Astrocyte (in vitro differentiated cells and primary cell): ENCODE data around the gene PLD4. TPM values are rescaled to one million over a fixed set of nuclear protein-coding genes. Genes with fewer than 3 reads are reported as not detected.
A peak's percentile ranks its signal among the peaks of the same experiment; 100 is the strongest.

ENCODE experiments used
- DNase-seq: peaks from one replicate; pipeline ENCODE4 v3.0.0-alpha.2; 2010; ENCODE audit warnings: low read depth
- FAIRE-seq: peaks from 2 replicates; lab custom pipeline; 2011; peaks lifted over from hg19 to GRCh38; lab: Jason Lieb, UNC
- H2AFZ ChIP-seq: 2 replicates; pipeline ENCODE4 v1.6.0; 2012; ENCODE audit warnings: low read depth, low read length, inconsistent platforms
- H3K27ac ChIP-seq: 2 replicates; pipeline ENCODE4 v1.5.1; 2011; ENCODE audit warnings: low read depth, low read length, inconsistent platforms
- H3K27me3 ChIP-seq: 2 replicates; pipeline ENCODE4 v1.6.0; 2011; ENCODE audit warnings: low read length, inconsistent platforms; ENCODE audit not compliant: insufficient read depth
- H3K36me3 ChIP-seq: 2 replicates; pipeline ENCODE4 v1.5.1; 2011; ENCODE audit warnings: low read length, inconsistent platforms; ENCODE audit not compliant: insufficient read depth
- H3K4me1 ChIP-seq: 2 replicates; pipeline ENCODE4 v1.5.1; 2011; ENCODE audit warnings: low read length, inconsistent platforms; ENCODE audit not compliant: insufficient read depth
- H3K4me2 ChIP-seq: 2 replicates; pipeline ENCODE4 v1.6.0; 2012; ENCODE audit warnings: low read length, inconsistent platforms
- H3K4me3 ChIP-seq: 2 replicates; pipeline ENCODE4 v1.5.1; 2011; ENCODE audit warnings: low read depth, mild to moderate bottlenecking, low read length, inconsistent platforms; ENCODE audit not compliant: insufficient read depth
- H3K79me2 ChIP-seq: 2 replicates; pipeline ENCODE4 v1.6.0; 2012; ENCODE audit warnings: mild to moderate bottlenecking, low read length, inconsistent platforms; ENCODE audit not compliant: insufficient read depth
- H3K9ac ChIP-seq: 2 replicates; pipeline ENCODE4 v1.6.0; 2012; ENCODE audit warnings: mild to moderate bottlenecking, low read length, inconsistent platforms
- H3K9me3 ChIP-seq: 2 replicates; pipeline ENCODE4 v1.5.1; 2012; ENCODE audit warnings: low read depth, mild to moderate bottlenecking, low read length, inconsistent platforms; ENCODE audit not compliant: insufficient read depth
- H4K20me1 ChIP-seq: 2 replicates; pipeline ENCODE4 v1.6.0; 2012; ENCODE audit warnings: low read length, inconsistent platforms; ENCODE audit not compliant: insufficient read depth
- H3K27ac Mint-ChIP-seq: one replicate; pipeline ENCODE4 v1.8.0; 2021; ENCODE audit warnings: mild to moderate bottlenecking, mixed read lengths; ENCODE audit not compliant: unreplicated experiment
- H3K27me3 Mint-ChIP-seq: one replicate; pipeline ENCODE4 v1.8.0; 2021; ENCODE audit warnings: low read depth, mixed read lengths; ENCODE audit not compliant: unreplicated experiment
- H3K36me3 Mint-ChIP-seq: one replicate; pipeline ENCODE4 v1.8.0; 2021; ENCODE audit warnings: low read depth, mixed read lengths; ENCODE audit not compliant: unreplicated experiment
- H3K4me1 Mint-ChIP-seq: one replicate; pipeline ENCODE4 v1.8.0; 2021; ENCODE audit warnings: low read depth, mixed read lengths; ENCODE audit not compliant: unreplicated experiment
- H3K4me3 Mint-ChIP-seq: one replicate; pipeline ENCODE4 v1.8.0; 2021; ENCODE audit warnings: mild to moderate bottlenecking, moderate library complexity, mixed read lengths; ENCODE audit not compliant: unreplicated experiment
- H3K9me3 Mint-ChIP-seq: one replicate; pipeline ENCODE4 v1.8.0; 2021; ENCODE audit warnings: mild to moderate bottlenecking, mixed read lengths; ENCODE audit not compliant: unreplicated experiment
- EZH2 ChIP-seq: IDR thresholded peaks from 2 replicates; pipeline ENCODE4 v1.6.1; 2012; ENCODE audit warnings: mild to moderate bottlenecking, low read length, inconsistent platforms; ENCODE audit not compliant: insufficient read depth
- total RNA-seq: library from RNA; stranded (reverse); gene quantifications from 2 replicates; pipeline ENCODE4 v1.2.1, GENCODE V29; 2021
- TF ChIP-seq, protein P1 (sequence below): IDR thresholded peaks from 2 replicates; pipeline ENCODE4 v1.5.1; 2011; ENCODE audit warnings: low read depth, mild to moderate bottlenecking, inconsistent platforms, low read length, moderate library complexity; ENCODE audit not compliant: insufficient read depth

The PLD4 gene
- total RNA-seq, 1 donor from 2014 or later, result 0.14 TPM

DNA sequence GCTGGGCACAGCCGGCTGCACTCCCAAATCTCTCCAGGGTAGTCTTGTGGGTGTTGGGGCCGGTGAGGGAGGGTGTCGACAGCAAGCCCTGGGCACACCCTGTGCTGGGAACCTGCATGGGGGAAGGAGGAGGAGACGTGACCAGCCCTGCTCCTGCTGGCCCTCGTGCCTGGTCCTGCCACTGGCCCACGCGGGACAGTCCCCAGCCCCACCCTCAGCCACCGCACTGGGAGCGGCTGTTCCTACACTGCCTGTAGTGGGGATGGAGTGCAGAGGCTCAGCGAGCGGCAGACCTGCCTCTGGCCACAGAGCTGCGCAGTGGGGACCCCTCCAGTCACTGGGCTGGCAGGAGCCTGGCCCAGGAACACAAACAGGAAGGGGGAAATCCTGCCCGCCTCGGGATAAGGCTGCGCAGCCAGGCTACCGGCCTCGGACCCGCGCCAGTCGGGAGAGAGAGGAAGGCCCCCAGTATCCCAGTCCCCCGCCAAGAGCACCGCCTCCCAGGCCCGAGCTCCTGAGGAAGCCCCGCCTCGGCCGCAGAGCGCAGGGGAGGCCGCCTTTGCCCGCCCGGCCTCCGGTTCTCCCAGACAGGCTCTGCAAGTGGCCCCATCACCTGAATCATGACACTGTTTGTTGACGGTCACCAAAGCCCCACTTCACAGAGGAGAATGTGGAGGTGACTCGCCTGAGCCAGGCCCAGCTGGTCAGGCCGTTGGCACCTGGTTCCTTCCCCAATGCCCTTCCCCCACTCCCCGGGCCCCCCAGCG, 42.9 kb downstream of the PLD4 start:
- H3K9me3 ChIP-seq, result no peaks in the 10 kb centered on the region
- TF ChIP-seq EZH2, result no peak
- TF ChIP-seq, protein P1, sequence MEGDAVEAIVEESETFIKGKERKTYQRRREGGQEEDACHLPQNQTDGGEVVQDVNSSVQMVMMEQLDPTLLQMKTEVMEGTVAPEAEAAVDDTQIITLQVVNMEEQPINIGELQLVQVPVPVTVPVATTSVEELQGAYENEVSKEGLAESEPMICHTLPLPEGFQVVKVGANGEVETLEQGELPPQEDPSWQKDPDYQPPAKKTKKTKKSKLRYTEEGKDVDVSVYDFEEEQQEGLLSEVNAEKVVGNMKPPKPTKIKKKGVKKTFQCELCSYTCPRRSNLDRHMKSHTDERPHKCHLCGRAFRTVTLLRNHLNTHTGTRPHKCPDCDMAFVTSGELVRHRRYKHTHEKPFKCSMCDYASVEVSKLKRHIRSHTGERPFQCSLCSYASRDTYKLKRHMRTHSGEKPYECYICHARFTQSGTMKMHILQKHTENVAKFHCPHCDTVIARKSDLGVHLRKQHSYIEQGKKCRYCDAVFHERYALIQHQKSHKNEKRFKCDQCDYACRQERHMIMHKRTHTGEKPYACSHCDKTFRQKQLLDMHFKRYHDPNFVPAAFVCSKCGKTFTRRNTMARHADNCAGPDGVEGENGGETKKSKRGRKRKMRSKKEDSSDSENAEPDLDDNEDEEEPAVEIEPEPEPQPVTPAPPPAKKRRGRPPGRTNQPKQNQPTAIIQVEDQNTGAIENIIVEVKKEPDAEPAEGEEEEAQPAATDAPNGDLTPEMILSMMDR, result no peak
- H3K27ac ChIP-seq, result no peak overlapping the region
- Mint-ChIP-seq H3K27ac (no peak overlapping the region), H3K4me3 (peak overlapping the region; percentile 40), H3K27me3 (peaks cover 5% of the 10 kb centered on the region), H3K36me3 (no peaks in the 10 kb centered on the region), H3K4me1 (peaks cover 15% of the 10 kb centered on the region), H3K9me3 (no peaks in the 10 kb centered on the region)
- H3K4me3 ChIP-seq, result peak overlapping the region; percentile 16
- H2AFZ ChIP-seq, result peak overlapping the region; percentile 75
- DNase-seq (peak; percentile 14), FAIRE-seq (no peak)
- H3K27me3 ChIP-seq, result no peaks in the 10 kb centered on the region
- peaks cover 26% of the 10 kb centered on the region for H4K20me1 ChIP-seq
- peaks cover 51% of the 10 kb centered on the region for H3K4me1 ChIP-seq
- H3K79me2 ChIP-seq, result peaks cover 7% of the 10 kb centered on the region
- H3K9ac ChIP-seq, result peak overlapping the region; percentile 55
- peak overlapping the region; percentile 87 for H3K4me2 ChIP-seq
- no peaks in the 10 kb centered on the region for H3K36me3 ChIP-seq

DNA sequence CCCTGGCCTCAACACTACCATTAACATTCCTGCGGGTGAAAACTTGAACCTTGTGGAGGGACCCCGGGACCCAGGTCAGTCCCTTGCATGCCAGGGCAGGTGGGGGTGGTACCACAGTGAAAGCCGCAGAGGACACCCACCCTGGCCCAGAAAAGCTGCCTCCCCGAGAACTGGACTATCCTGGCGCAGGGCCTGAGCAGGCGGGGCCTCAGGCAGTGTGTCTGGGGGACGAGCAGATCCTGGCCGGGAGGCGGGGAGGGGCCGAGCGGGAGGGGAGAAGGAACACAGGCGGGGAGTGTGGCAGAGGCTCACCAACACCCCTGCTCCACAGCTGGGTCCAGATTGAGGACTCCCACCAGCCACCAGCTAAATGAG, 43.5 kb downstream of the PLD4 start:
- no peaks in the 10 kb centered on the region for H3K27me3 ChIP-seq
- H3K4me1 ChIP-seq, result peaks cover 57% of the 10 kb centered on the region
- Mint-ChIP-seq H3K36me3 (no peaks in the 10 kb centered on the region), H3K9me3 (no peaks in the 10 kb centered on the region), H3K4me3 (peak overlapping the region; percentile 40), H3K4me1 (peaks cover 15% of the 10 kb centered on the region), H3K27me3 (peaks cover 5% of the 10 kb centered on the region), H3K27ac (no peak overlapping the region)
- H4K20me1 ChIP-seq, result peaks cover 26% of the 10 kb centered on the region
- H3K9me3 ChIP-seq, result no peaks in the 10 kb centered on the region
- FAIRE-seq, result no peak
- H3K36me3 ChIP-seq, result no peaks in the 10 kb centered on the region
- no peak for TF ChIP-seq EZH2
- TF ChIP-seq, protein P1, result no peak
- H3K27ac ChIP-seq, result no peak overlapping the region
- peak; percentile 42 for DNase-seq
- H3K79me2 ChIP-seq, result peaks cover 7% of the 10 kb centered on the region
- H2AFZ ChIP-seq, result no peak overlapping the region
- peak overlapping the region; percentile 87 for H3K4me2 ChIP-seq
- peak overlapping the region; percentile 25 for H3K4me3 ChIP-seq
- H3K9ac ChIP-seq, result peak overlapping the region; percentile 55
